ENCODE results near the gene POLA1. TPM values are rescaled to one million over a fixed set of nuclear protein-coding genes. Genes with fewer than 3 reads are reported as not detected.

Gene POLA1, protein sequence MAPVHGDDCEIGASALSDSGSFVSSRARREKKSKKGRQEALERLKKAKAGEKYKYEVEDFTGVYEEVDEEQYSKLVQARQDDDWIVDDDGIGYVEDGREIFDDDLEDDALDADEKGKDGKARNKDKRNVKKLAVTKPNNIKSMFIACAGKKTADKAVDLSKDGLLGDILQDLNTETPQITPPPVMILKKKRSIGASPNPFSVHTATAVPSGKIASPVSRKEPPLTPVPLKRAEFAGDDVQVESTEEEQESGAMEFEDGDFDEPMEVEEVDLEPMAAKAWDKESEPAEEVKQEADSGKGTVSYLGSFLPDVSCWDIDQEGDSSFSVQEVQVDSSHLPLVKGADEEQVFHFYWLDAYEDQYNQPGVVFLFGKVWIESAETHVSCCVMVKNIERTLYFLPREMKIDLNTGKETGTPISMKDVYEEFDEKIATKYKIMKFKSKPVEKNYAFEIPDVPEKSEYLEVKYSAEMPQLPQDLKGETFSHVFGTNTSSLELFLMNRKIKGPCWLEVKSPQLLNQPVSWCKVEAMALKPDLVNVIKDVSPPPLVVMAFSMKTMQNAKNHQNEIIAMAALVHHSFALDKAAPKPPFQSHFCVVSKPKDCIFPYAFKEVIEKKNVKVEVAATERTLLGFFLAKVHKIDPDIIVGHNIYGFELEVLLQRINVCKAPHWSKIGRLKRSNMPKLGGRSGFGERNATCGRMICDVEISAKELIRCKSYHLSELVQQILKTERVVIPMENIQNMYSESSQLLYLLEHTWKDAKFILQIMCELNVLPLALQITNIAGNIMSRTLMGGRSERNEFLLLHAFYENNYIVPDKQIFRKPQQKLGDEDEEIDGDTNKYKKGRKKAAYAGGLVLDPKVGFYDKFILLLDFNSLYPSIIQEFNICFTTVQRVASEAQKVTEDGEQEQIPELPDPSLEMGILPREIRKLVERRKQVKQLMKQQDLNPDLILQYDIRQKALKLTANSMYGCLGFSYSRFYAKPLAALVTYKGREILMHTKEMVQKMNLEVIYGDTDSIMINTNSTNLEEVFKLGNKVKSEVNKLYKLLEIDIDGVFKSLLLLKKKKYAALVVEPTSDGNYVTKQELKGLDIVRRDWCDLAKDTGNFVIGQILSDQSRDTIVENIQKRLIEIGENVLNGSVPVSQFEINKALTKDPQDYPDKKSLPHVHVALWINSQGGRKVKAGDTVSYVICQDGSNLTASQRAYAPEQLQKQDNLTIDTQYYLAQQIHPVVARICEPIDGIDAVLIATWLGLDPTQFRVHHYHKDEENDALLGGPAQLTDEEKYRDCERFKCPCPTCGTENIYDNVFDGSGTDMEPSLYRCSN (N-terminal part only)
- 11.6 and 13.1 TPM in 2 replicates for total RNA-seq

DNA sequence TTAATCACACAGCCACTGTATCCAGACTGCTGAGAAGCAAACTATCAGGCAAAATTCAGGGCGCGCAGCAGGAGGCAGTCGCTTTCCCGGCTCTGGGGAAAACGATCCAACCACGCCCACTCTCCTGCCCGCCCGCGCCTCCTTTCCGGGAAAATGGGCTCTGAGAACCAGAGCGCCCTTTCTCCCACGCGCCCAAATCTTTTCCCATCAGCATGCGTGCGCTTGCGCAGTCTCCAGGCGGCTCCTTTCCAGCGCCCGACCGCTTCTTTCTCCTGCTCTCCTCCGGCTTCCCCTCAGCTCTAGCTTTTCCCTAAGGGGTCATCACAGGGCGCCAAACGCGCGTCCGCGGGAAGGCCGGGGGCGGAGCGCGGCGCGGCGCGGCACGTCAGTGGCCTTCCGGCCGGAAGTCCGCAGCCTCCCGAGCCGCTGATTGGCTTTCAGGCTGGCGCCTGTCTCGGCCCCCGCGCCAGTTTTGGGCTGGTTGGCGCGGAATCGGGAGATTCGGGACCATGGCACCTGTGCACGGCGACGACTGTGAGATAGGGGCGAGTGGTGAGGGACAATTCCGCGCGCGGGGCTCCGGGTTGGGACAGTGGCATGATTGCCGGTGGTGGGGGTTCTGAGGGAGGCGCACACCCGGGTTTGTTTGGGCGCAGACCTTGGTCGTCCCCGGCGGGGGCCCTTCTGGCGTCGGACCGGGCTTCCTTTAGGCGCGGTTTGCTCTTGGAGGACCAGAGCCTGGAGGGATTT lies at the start of gene POLA1:
Gene POLA1 (plus strand): TSS at position 466 of the 750 bp plus-strand sequence. CDS start 44 bp downstream, at position 510.

DNA sequence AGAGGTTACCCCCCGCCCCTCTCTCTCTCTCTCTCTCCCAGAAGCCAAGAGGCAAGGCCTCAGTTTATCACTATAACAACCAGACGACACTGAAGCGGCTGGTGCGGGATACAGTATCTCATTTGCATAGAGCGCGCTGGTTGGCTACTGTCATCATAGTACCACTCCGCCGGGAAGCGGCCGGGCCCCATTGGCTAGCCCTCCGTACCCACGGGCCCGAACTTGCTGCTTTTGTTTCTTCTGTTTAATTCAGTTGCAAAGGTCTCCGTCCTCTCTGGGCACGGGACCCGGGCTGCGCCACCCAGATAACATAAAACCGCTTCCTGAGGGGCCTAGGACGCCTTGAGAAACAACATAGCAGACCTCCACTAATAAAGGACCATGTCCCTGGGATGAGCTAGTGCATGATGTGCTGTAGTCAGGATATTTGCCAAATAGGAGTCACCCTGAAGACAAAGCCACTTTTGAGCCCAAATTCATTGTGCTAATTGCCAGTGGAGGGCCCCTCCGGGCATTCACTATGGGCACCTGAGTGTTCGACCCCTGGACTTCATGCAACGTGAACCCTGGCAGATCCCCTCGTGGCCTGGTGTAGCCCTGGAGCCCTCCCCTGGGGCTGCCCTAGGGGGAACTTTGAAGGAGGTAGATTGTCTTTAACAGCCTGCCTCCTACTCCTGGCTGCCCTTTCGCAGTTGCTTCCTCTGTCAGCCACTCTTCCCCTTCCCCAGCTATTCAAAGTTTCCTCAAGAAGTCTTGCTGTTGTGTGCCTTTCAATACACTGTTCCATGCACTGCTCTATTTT lies 46.3 kb upstream of the POLA1 start, which contains the start of gene PCYT1B:
Gene PCYT1B (minus strand): TSS at position 91 of the 802 bp plus-strand sequence. CDS start 242 bp downstream, outside the sequence.

DNA sequence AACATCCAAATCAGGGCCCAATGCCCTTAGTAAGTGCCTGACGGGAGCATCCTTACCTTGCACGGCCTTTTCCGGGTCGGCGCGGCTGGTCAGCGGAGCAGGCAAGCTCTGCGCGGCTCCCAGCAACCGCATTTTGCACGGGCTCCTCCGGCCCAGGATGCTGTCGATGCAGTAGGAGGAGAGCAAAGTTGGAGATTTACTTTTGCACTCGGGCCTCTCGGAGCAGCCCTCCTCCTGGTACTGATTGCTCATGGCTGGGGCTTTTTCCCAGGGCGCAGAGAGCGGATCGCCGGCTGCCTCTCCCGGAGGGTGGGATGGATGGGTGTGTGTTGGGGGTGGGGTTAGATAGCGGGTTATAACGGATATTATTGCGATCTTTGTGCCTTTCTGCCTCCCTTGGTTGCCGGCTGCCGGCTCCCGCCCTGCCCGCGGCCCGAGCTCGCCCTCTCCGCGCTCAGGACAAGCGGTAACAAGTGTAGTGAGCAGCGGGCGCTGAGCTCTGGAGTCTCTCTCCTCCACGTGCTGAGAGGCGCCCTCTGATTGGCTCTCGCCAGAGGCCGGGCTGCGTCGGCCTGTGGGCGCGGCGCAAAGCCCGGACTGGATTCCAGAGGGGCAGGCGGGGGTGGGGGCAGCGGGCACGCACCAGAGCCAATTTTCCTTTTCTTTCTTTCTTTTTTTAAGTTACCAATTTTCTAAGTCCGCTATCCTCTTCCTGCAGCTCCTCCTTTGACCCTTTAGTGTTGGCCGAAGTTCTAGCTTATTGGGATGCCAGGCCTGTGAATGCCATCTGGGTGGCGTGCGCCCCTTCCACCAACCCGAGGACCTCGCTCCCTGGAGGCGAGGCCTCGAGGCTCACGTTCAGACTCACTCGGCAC lies 322.0 kb downstream of the POLA1 start, which contains the start of gene ARX:
Gene ARX (minus strand): TSS at position 480 of the 875 bp plus-strand sequence. CDS start 228 bp downstream, at position 252.

Small RNA genes lying within 50 kb of the gene (small RNA-seq; reads per million reads assigned to genes)
- 1.4 reads per million, percentile 58 among the genes with 10 or more reads in this experiment for gene SCARNA23

Other genes with a start within 250 kb of the POLA1 start
- gene PDK3, start 228.6 kb upstream of the POLA1 start, total RNA-seq, result 58.3 and 67.9 TPM in 2 replicates
- 0.26 and 1.1 TPM in 2 replicates for gene PCYT1B, start 46.6 kb upstream of the POLA1 start, total RNA-seq

Measured in articular chondrocyte of knee joint (primary cell).